Stimulated activated CD8-positive, alpha-beta memory T cell treated with anti-CD3 and anti-CD28 coated beads, Interleukin-12 subunit alpha, Interleukin-12 subunit beta, amount 100 ng/mL, for 24 hours (primary cell): ENCODE measurements around the gene BPTF.
"Not testable (repeated sequence)": the region's sequence is repeated elsewhere in the genome, so short reads cannot be mapped to it uniquely, and the experiment has no call there.

Source experiments
- DNase-seq: peaks from one replicate; pipeline ENCODE4 v3.0.0-alpha.2; 2020; ENCODE audit errors: extremely low read depth

BPTF gene, protein sequence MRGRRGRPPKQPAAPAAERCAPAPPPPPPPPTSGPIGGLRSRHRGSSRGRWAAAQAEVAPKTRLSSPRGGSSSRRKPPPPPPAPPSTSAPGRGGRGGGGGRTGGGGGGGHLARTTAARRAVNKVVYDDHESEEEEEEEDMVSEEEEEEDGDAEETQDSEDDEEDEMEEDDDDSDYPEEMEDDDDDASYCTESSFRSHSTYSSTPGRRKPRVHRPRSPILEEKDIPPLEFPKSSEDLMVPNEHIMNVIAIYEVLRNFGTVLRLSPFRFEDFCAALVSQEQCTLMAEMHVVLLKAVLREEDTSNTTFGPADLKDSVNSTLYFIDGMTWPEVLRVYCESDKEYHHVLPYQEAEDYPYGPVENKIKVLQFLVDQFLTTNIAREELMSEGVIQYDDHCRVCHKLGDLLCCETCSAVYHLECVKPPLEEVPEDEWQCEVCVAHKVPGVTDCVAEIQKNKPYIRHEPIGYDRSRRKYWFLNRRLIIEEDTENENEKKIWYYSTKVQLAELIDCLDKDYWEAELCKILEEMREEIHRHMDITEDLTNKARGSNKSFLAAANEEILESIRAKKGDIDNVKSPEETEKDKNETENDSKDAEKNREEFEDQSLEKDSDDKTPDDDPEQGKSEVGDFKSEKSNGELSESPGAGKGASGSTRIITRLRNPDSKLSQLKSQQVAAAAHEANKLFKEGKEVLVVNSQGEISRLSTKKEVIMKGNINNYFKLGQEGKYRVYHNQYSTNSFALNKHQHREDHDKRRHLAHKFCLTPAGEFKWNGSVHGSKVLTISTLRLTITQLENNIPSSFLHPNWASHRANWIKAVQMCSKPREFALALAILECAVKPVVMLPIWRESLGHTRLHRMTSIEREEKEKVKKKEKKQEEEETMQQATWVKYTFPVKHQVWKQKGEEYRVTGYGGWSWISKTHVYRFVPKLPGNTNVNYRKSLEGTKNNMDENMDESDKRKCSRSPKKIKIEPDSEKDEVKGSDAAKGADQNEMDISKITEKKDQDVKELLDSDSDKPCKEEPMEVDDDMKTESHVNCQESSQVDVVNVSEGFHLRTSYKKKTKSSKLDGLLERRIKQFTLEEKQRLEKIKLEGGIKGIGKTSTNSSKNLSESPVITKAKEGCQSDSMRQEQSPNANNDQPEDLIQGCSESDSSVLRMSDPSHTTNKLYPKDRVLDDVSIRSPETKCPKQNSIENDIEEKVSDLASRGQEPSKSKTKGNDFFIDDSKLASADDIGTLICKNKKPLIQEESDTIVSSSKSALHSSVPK (N-terminal part only)

GRCh38 chr17:67824735-67825626, at the start of gene BPTF:
TSS of gene BPTF (plus strand) at chr17:67825503. CDS start at chr17:67825725, 222 bp downstream.
- peak; percentile 69 for DNase-seq

GRCh38 chr17:67779098-67779672, 46.1 kb upstream of the BPTF start:
- DNase-seq, result no peak

GRCh38 chr17:67784364-67785121, 40.8 kb upstream of the BPTF start:
- DNase-seq, result no peak

DNA sequence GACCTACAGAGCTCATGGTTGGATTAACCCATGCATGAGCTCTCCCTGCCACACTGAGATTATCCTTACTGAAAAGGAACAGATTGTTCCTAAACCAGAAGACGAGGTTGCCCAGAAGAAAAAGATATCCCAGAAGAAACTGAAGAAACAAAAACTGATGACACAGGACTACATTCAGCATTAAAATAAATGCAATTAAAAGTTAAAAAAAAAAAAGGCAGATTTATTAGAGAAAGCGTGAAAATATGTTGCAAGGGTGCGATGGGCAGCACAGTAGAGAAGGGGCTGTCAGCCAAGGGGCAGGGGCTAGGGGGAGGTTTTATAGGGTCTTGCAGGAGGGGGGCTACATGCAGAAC, 40.2 kb upstream of the BPTF start:
- no peak for DNase-seq

DNA sequence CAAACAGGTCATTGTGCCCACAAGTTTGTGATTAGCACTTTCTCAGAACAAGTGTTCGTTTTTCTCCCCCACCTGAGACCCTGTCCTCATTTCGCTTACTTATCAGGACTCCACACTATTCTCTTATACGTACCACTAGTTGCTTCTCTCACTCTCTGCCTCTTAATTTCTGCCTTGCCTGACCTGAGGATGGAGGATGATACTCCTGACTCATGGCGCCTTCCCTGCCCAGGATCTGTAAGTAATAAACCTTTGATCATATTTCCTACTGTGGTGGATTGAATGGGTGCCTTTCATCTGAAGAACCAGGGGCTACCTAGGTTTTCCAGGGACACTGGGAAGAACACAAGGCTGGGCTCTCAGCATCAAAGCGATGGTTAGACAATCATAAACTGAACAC, 39.8 kb upstream of the BPTF start:
- no peak for DNase-seq

DNA sequence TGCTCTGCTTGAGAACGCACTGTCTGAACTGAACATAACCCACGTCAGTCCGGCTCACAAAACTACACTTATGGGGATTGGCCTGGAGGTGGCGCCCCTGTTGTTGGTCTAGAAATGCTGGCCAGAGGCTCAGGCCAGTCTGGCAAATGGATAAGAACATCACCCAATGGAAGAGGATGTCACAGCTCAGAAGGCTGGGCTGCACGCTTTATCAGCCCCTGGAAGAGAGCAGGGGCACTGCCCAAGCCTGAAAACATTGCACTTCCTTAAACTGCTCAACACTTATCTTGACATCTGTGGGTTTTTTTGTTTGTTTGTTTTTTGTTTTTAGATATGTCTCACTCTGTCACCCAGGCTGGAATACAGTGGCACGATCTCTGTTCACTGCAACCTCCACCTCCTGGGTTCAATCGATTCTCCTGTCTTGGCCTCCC, 24.8 kb upstream of the BPTF start:
- DNase-seq, result peak; percentile 7

DNA sequence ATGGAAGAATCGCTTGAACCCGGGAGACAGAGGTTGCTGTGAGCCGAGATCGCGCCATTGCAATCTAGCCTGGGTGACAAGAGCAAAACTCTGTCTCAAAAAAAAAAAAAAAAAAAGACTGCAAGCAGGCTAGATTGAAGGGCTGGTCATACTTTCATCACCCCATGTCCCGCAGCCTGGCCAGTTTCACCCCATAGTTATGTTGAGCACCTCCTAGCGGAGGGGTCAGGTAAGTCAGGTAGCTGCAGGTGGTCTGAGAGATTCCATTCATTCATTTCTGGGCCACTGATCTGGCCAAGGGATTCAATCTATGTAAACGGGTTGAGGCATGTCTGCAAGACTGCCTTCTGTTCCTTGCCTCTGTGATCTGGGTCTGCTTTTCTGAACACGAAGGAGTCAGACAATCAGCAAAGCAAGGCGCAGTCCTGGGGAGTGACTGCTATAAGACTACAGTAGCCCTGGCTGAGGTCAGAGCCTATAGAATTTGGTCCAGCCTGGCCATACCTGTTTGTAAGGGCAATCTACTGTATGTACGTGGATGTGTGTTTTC, 23.6 kb upstream of the BPTF start:
- DNase-seq, result no peak

DNA sequence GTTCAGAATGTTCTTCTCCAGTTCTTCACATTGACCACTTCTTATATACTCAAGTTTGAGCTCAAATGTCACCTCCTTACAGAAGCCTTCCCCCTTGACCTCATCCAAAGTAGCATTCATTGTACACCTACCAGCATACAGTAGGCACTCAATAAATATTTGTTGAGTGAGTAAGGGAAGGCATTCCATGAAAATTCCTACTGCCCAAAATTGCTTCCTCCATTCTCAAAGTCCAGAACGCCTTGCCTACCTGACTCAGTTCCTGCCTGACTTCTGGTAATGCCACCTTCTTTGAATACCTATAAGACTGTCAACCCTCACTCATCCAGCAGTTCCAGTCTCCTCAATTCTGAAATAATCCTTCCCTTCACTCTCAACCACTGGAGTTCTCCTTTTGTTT, 14.8 kb upstream of the BPTF start:
- no peak for DNase-seq

DNA sequence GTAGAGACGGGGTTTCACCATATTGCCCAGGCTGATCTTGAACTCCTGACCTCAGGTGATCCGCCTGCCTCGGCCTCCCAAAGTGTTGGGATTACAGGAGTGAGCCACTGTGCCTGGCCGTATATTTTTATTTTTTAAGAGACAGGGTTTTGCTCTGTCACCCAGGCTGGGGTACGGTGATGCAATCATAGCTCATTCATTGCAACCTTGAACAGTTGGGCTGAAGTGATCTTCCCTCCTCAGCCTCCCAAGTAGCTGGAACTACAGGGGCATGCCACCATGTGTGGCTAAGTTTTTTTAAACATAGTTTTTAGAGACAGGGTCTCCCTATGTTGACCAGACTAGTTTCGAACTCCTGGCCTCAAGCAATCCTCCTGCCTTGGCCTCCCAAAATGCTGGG, 12.9 kb upstream of the BPTF start:
- DNase-seq, result not testable (repeated sequence)

DNA sequence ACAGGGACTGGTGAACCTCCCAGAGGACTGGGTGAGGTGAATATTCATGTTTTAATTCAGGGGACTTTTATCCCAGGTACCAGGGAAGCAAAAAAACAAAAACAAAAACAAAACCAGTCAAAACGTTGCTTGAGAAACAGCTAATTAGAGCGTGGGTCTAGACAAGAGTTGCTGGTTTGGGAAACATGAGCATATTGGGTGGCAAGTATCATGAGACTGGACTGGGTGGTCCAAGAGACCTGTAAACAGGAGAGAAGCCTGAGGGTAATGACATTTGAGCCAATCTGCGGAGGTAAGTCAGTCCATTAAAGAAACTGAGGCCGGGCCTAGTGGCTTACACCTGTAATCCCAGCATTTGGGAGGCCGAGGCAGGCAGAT, 11.5 kb upstream of the BPTF start:
- no peak for DNase-seq

- no peak for DNase-seq
Measured at GRCh38 chr17:67818110-67819002, 6.9 kb upstream of the BPTF start.

DNA sequence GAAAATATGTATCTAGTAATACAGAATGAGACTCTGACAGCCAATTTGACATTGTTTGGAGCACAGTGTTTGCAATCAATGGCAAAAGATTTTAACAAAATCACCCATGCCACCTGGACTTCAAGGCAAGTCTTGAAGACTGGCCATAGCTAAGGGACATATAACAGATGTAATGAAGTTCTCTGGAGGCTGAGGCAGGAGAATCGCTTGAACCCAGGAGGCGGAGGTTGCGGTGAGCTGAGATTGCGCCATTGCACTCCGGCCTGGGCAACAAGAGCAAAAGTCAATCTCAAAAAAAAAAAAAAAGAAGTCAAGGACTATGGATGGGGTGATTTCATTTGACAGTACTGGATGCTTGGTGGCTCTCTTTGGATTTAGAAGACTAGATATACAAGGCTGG, 5.6 kb upstream of the BPTF start:
- no peak for DNase-seq

GRCh38 chr17:67821871-67822367, 3.4 kb upstream of the BPTF start:
- DNase-seq, result no peak

DNA sequence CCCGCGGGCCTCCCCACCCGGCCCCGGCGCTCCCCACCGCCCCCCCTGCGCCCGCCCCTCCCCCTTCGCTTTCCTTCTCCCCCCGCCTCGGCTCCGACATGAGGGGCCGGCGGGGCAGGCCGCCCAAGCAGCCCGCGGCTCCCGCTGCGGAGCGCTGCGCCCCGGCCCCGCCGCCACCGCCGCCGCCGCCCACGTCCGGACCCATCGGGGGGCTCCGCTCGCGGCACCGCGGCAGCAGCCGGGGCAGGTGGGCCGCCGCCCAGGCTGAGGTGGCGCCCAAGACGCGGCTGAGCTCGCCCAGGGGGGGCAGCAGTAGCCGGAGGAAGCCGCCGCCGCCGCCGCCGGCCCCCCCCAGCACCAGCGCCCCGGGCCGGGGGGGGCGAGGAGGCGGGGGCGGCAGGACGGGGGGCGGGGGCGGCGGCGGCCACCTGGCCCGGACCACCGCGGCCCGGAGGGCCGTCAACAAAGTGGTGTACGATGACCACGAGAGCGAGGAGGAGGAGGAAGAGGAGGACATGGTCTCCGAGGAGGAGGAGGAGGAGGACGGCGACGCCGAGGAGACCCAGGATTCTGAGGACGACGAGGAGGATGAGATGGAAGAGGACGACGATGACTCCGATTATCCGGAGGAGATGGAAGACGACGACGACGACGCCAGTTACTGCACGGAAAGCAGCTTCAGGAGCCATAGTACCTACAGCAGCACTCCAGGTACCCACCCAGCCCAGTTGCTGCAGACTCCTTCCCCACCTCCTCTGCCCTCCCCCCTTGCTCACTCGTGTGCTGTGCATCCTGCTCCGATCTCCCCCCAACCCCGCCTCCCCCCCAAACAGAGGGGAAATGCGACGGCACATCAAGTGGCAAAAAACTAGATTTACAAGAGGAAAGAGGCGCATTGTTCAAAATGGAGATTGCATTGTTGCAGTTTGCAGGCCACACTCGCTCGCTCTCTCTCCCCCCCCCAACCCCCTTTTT, 611 bp downstream of the BPTF start:
- DNase-seq, result peak; percentile 7

GRCh38 chr17:67829331-67829730, 4.0 kb downstream of the BPTF start:
- DNase-seq, result peak; percentile 12

GRCh38 chr17:67830440-67830839, 5.1 kb downstream of the BPTF start:
- DNase-seq, result no peak

- DNase-seq, result no peak
Measured at GRCh38 chr17:67831268-67831667, 6.0 kb downstream of the BPTF start.
